Activated CD8-positive, alpha-beta memory T cell treated with anti-CD3 and anti-CD28 coated beads for 48 hours (primary cell): Measurements from ENCODE around the gene FAM81A.
"Not testable (repeated sequence)": the region's sequence is repeated elsewhere in the genome, so short reads cannot be mapped to it uniquely, and the experiment has no call there.

Experiments used
- DNase-seq, 3 experiments: peaks; one replicate each; pipeline ENCODE4 v3.0.0-alpha.2; 2020; ENCODE audit warnings: low read depth in 2 of 3, low spot score in 2 of 3

Gene FAM81A

DNA sequence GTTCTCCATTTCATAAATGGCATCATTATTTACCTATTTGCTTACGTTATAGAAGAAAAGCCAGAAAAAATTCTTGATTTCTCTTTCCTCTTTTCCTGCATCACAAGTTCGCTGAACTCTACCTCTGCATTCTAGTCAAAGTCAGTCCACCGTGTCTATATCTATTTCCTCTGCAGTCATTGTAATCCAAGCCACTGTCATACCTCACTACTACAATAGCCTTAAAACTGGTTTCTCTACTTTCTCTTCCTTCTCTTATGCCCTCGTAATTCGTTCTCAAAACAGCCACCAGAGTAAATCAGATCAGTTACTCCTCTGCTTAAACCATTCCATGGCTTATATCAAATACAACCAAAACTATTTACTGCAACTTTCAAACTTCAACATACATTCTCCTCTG is 13.4 kb upstream of the FAM81A start:
- DNase-seq = no peak

DNA sequence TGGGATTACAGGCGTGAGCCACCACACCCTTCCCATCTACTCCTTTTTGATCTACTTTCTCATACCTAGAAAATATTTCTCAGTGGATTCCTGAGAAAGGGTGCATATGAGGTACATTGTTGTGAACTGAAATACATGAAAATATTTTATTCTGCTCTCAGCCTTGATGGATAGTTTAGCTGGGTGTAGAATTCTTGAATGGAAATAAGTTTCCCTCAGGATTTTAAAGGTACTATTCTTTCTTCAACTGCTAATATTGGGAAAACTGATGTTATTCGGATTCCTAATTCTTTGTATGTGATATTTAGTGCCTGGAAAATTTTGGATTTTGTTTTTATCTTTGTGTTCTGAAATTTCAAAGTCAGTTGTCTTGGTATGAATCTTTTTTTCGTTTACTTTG is 9.1 kb upstream of the FAM81A start:
- DNase-seq = not testable (repeated sequence)

- no peak for DNase-seq
These were observed 5.6 kb upstream of the FAM81A start for GRCh38 chr15:59432389-59432788.

- DNase-seq = no peak
These were observed 3.5 kb upstream of the FAM81A start for GRCh38 chr15:59434481-59434880.

DNA sequence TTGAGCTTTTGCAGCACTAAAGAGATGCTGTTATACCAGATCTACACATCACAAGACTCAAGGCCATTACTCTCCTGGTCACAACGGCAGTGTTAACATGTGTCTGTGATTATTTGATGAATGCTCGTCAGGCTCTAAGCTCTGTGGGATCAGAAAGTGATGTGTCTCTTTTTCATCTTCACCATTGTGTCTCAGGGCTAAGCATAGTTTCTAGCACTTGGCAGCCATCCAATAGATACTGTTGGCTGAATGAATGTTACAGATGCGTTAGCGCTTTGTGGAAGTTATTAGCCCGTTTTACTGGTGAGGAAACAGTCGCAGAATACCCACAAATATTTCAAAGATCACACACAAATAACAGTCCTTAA is 1.2 kb upstream of the FAM81A start:
- no peak for DNase-seq

DNA sequence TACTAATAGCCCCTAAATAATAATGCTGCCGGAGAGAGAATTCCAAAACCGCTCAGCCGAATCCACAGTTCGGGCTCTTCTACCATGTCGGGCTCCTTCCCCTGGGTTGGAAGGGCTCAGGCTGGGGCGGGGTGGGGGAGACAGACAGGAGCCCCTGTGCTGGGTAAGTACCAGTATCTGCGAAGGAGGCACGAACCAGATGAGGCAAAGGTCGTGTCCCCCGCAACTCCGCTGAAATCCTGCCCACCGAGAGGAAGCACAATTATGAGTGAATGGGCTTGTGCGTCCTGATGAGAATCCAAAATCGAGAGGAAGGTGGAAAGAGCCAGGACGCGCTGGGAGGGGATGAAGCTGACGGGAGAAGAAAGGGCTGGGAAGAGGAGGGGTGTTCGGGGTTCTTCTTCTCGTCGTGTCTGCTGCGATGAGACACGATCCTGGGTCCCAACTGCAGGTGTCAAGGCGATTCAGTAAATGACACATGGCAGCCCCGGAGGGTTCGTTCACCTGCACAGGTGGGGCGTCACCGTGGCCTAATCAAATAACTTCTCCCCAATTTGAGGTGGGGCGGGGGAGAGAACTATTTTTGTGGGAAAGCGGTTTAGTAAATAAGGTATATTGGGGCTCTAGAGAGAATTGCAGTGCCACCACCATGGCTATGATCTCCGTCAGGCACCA is 707 bp upstream of the FAM81A start:
- DNase-seq = no peak

DNA sequence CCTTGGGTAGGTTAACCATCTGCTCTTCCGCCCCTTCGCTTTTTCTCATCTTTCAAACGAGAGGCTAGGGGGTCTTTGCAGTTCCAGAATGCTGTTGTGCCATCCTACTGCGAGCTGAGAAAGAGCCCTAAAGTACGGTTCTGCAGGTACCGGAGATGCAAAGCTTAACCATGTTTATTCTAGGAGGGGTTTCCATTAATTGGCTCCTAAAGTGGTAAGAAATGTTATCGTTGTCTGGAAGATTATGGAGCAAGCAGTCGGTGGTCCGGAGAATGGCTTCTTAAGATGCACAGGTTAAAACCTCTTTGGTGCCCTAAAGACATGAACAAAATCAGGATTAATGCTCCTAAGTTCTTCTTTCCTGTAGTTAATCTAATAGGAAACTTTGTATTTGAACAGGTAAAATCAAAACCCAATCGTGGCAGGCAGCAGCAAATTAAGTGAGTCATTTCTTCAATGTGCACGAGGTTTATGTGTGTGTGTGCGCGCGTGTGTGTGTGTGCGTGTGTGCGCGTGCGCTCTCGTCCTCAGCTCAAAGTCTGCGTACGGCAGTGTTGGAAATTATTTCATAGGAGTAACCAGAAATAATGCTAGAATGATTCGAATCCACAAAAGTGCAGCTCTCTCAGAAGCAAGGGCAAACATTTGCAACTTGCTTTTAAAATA is 772 bp downstream of the FAM81A start:
- no peak for DNase-seq

GRCh38 chr15:59439576-59439975 is 1.6 kb downstream of the FAM81A start:
- no peak for DNase-seq

DNA sequence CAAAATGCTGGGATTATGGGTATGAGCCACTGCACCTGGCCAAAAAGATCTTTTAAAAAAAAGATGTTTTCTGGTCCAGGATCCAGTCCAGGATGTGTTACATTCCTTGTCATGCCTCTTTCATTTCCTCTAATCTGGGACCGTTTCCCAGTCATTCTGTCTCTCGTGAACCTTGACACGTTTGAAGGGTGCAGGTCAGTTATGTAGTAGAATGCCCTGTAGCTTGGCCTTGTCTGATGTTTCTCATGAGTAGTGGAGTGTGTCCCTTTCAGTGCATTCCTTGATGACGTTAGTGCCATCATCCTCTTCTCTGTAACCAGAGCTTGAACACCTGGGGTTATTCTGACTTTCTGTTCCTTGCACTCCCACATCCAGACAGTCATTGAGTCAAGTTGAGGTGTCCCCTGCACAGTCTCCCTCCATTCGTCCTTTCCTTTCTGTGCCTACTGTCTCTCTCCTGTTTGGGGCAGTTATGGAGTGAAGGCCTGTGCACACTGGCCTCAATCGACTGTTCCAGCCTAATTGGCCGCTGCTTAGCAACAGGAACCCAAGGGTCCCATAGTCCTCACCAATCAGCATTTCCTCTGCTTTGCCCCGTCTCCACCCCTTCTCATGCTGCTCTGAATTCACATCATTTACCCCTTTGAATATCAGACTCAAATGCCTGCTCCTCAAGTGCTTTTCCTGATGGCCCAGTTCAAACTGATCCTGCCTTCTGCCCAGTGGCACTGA is 5.5 kb downstream of the FAM81A start:
- no peak for DNase-seq

GRCh38 chr15:59444081-59444835 is 6.3 kb downstream of the FAM81A start:
- DNase-seq = no peak

DNA sequence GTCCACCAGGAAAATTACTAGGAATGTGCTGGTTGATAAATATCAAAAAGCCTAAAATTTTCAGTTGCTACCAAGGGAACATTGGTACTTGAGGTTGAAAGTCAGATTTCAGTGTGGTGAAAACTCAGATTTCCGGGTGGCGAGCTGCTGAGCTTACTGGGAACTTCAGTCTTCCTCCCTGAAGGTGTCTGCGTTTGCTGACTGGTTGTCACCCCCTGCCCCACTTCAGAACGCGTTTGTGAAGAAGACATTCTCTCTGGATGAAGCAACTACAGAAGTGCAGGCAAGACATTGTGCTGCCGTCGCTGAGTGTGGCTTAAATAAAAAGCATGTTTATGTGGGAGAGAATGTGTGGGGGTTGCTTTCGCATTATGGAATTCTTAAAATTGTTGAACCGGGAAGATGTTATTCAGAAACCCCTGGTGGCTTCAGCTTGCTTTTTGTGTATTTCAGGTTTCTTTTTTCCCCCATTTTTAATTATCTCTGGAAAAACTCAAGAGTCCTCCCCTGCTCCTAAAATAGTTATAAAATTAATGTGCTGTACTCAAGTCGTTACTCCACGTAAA is 7.1 kb downstream of the FAM81A start:
- DNase-seq = no peak

- DNase-seq = no peak
These were observed 8.4 kb downstream of the FAM81A start for GRCh38 chr15:59446232-59446957.

- DNase-seq = no peak
These were observed 9.4 kb downstream of the FAM81A start for GRCh38 chr15:59447367-59447766.

DNA sequence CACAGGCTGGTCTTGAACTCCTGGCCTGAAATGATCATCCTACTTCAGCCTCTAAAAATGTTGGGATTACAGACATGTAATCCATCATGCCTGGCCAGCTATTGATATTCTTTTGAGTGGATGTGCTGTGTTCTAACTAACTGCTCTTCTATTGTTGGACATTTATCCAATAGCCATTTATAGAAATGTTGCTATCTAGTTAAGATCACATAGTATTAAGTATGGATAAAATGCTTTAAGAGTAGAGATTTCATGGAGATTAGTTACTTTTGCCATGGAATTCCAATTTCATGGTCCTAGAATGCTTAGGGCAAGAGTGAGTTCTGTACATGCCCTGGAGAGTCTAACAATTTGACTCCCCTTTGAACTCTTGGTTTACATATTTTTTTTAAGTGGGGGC is 10.9 kb downstream of the FAM81A start:
- no peak for DNase-seq

- DNase-seq = no peak
These were observed 15.7 kb downstream of the FAM81A start for GRCh38 chr15:59453474-59454215.

- no peak for DNase-seq
These were observed 18.1 kb downstream of the FAM81A start for GRCh38 chr15:59456114-59456513.

- DNase-seq = no peak
These were observed 19.1 kb downstream of the FAM81A start for GRCh38 chr15:59457103-59457502.

DNA sequence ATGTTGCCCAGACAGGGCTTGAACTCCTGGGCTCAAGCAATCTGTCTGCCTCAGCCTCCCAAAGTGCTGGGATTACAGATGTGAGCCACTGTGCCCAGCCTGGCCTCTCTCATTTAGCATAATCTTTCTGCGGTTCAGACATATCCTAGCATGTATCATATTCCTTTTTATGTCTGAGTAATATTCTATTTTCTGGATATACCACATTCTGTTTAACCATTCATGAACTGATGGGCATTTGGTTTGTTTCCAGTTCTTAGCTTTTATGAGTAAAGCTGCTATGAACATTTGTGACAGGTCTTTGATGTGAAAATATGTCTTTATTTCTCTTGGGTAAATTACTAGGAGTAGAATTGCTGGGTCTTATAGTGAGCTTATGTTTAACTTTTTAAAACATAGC is 23.5 kb downstream of the FAM81A start:
- DNase-seq = no peak

DNA sequence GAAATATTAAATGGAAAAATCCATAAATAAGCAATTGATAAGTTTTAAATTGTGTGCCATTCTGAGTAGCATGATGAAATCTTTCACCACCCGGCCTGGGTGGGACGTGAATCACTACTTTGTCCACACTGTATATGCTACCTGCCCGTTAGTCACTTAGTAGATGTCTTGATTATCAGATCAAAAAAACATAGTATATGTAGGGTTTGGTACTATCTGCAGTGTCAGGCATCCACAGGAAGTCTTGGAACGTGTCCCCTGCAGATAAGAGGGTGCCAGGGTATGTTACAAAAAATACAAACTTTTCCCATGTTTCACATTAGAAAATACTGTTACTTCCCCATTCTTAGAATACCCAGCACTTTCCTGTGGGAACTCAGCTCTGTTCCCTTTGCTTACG is 35.2 kb downstream of the FAM81A start:
- no peak for DNase-seq

DNA sequence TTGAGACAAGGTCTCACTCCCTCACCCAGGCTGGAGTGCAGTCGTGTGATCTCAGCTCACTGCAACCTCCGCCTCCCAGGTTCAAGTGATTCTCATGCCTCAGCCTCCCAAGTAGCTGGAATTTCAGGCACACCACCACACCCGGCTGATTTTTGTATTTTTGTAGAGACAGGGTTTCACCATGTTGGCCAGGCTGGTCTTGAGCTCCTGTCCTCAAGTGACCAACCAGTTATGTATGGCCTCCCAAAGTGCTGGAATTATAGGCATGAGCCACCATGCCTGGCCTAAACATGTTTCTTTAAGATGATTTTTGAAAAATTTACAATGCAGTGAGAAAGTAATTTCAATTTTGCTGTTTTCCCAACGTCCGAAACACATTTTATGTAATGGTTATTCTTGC is 37.2 kb downstream of the FAM81A start:
- DNase-seq = not testable (repeated sequence)
